IMR-90 (cell line): ENCODE measurements around the gene SH3RF3. TPM values are rescaled to one million over a fixed set of nuclear protein-coding genes. Genes with fewer than 3 reads are reported as not detected.

ENCODE experiments used
- ATAC-seq: fragments of 200-7000 bp; cut with Tn5 transposase; 2 replicates; pipeline ENCODE4 v1.9.1; 2020; ENCODE audit warnings: low read depth, mild to moderate bottlenecking, moderate library complexity
- BruUV-seq: library from RNA; stranded (reverse); fragments of 400-500 nt; replicated peaks from 2 replicates; lab custom pipeline; 2021; lab: Mats Ljungman, UMichigan
- CTCF ChIA-PET: fragments of 300-600 bp; formaldehyde crosslinking; extraction: SDS; loops from one replicate; lab custom pipeline; 2021; ENCODE audit warnings: antibody characterized with exemption; lab: Yijun Ruan, JAX
- POLR2A ChIA-PET: fragments of 300-600 bp; sonication (Branson Sonifier 250); formaldehyde crosslinking; loops from one replicate; lab custom pipeline; 2022; ENCODE audit warnings: antibody characterized with exemption; ENCODE audit not compliant: unreplicated experiment; lab: Charles Lee
- DNase-seq: peaks from one replicate; pipeline ENCODE4 v3.0.0; 2013
- H2AFZ ChIP-seq: replicated peaks from 2 replicates; pipeline ENCODE3; 2013; ENCODE audit warnings: low read length, mild to moderate bottlenecking; ENCODE audit not compliant: poor library complexity
- H2AK5ac ChIP-seq: 2 replicates; pipeline ENCODE4 v1.6.1; 2013; ENCODE audit warnings: low read depth, low read length, inconsistent platforms
- H2AK9ac ChIP-seq: replicated peaks from 2 replicates; pipeline ENCODE3; 2013; ENCODE audit warnings: mild to moderate bottlenecking, low read depth, low read length, moderate library complexity; ENCODE audit not compliant: poor library complexity
- H2BK120ac ChIP-seq: 2 replicates; pipeline ENCODE4 v1.6.1; 2013; ENCODE audit warnings: low read depth, low read length, inconsistent platforms
- H2BK15ac ChIP-seq: 3 replicates; pipeline ENCODE4 v1.6.1; 2013; ENCODE audit warnings: low read depth, low read length, inconsistent platforms
- H2BK20ac ChIP-seq: 2 replicates; pipeline ENCODE4 v1.6.1; 2013; ENCODE audit warnings: low read depth, mild to moderate bottlenecking, inconsistent platforms, low read length, moderate library complexity
- H2BK5ac ChIP-seq: 2 replicates; pipeline ENCODE4 v1.6.1; 2013; ENCODE audit warnings: mild to moderate bottlenecking, low read depth, low read length, inconsistent platforms; ENCODE audit not compliant: poor library complexity, severe bottlenecking
- H3K14ac ChIP-seq: replicated peaks from 2 replicates; pipeline ENCODE4 v1.6.1; 2013; ENCODE audit warnings: low read depth, low read length, inconsistent platforms
- H3K18ac ChIP-seq: 2 replicates; pipeline ENCODE4 v1.6.1; 2013; ENCODE audit warnings: low read depth, low read length, control low read depth
- H3K23ac ChIP-seq: 2 replicates; pipeline ENCODE4 v1.6.1; 2013; ENCODE audit warnings: low read depth, low read length, inconsistent platforms
- H3K27ac ChIP-seq: 2 replicates; pipeline ENCODE4 v1.5.1; 2013; ENCODE audit warnings: mild to moderate bottlenecking, control low read depth, low read length; ENCODE audit not compliant: insufficient read depth
- H3K27me3 ChIP-seq: 2 replicates; pipeline ENCODE4 v1.6.1; 2013; ENCODE audit warnings: low read length; ENCODE audit not compliant: control insufficient read depth, insufficient read depth
- H3K36me3 ChIP-seq: 2 replicates; pipeline ENCODE4 v1.6.1; 2013; ENCODE audit warnings: low read length, mixed read lengths; ENCODE audit not compliant: control insufficient read depth, insufficient read depth
- H3K4ac ChIP-seq: 2 replicates; pipeline ENCODE4 v1.6.1; 2013; ENCODE audit warnings: low read depth, low read length, inconsistent platforms
- H3K4me1 ChIP-seq: 2 replicates; pipeline ENCODE4 v1.6.1; 2013; ENCODE audit warnings: low read length, mixed read lengths; ENCODE audit not compliant: control insufficient read depth, insufficient read depth
- H3K4me2 ChIP-seq: 2 replicates; pipeline ENCODE4 v1.6.1; 2013; ENCODE audit warnings: low read depth, mild to moderate bottlenecking, control low read depth, low read length, moderate library complexity
- H3K4me3 ChIP-seq: 2 replicates; pipeline ENCODE4 v1.5.1; 2013; ENCODE audit warnings: low read depth, mild to moderate bottlenecking, control low read depth, low read length, moderate library complexity; ENCODE audit not compliant: insufficient read depth
- H3K56ac ChIP-seq: 2 replicates; pipeline ENCODE4 v1.6.1; 2013; ENCODE audit warnings: low read length, inconsistent platforms; ENCODE audit not compliant: insufficient read depth; ENCODE audit errors: extremely low read depth
- H3K79me1 ChIP-seq, 2 experiments: 2 replicates each; pipeline ENCODE4 v1.6.1; 2013; ENCODE audit warnings: low read length in 2 of 2, inconsistent platforms in 1 of 2, low read depth in 1 of 2
- H3K9ac ChIP-seq: 2 replicates; pipeline ENCODE4 v1.6.1; 2013; ENCODE audit warnings: low read depth, low read length, control low read depth
- H3K9me1 ChIP-seq: 2 replicates; pipeline ENCODE4 v1.6.1; 2013; ENCODE audit warnings: low read length, inconsistent platforms; ENCODE audit not compliant: insufficient read depth
- H3K9me3 ChIP-seq: 2 replicates; pipeline ENCODE4 v1.6.1; 2013; ENCODE audit warnings: low read length; ENCODE audit not compliant: control insufficient read depth, insufficient read depth
- H4K20me1 ChIP-seq: 2 replicates; pipeline ENCODE4 v1.6.1; 2013; ENCODE audit warnings: low read length, inconsistent platforms; ENCODE audit not compliant: insufficient read depth
- H4K5ac ChIP-seq: 2 replicates; pipeline ENCODE4 v1.6.1; 2013; ENCODE audit warnings: mild to moderate bottlenecking, low read depth, low read length, control low read depth
- H4K8ac ChIP-seq, 2 experiments: 2 replicates each; pipeline ENCODE4 v1.6.1; 2013; ENCODE audit warnings: low read depth in 2 of 2, low read length in 2 of 2, control low read depth in 1 of 2, inconsistent platforms in 1 of 2
- H4K91ac ChIP-seq: 2 replicates; pipeline ENCODE4 v1.6.1; 2013; ENCODE audit warnings: low read depth, low read length, inconsistent platforms; ENCODE audit not compliant: insufficient read depth
- CEBPB ChIP-seq: IDR thresholded peaks from 2 replicates; pipeline ENCODE4 v1.6.1; 2012; ENCODE audit warnings: low read depth, low read length, improper control_type of control experiment
- CHD1 ChIP-seq: IDR thresholded peaks from 2 replicates; pipeline ENCODE4 v1.6.1; 2012; ENCODE audit warnings: low read depth, low read length, improper control_type of control experiment
- CTCF ChIP-seq: conservative IDR thresholded peaks from 2 replicates; pipeline ENCODE4 v1.5.1; 2012; ENCODE audit warnings: mild to moderate bottlenecking, low read depth, low read length, improper control_type of control experiment
- FOS ChIP-seq: fragments of 150-350 bp; IDR thresholded peaks from 2 replicates; pipeline ENCODE4 v1.6.1; 2016; ENCODE audit warnings: low read depth, low read length
- NFE2L2 ChIP-seq: fragments of 150-350 bp; IDR thresholded peaks from 2 replicates; pipeline ENCODE4 v1.6.1; 2016; ENCODE audit warnings: low read depth, mild to moderate bottlenecking, low read length
- RAD21 ChIP-seq: IDR thresholded peaks from 2 replicates; pipeline ENCODE4 v1.6.1; 2012; ENCODE audit warnings: low read length, improper control_type of control experiment
- RCOR1 ChIP-seq: IDR thresholded peaks from 2 replicates; pipeline ENCODE4 v1.6.1; 2012; ENCODE audit warnings: mild to moderate bottlenecking, low read length, improper control_type of control experiment; ENCODE audit not compliant: insufficient replicate concordance
- RFX5 ChIP-seq: IDR thresholded peaks from 2 replicates; pipeline ENCODE4 v1.8.0; 2012; ENCODE audit warnings: low read depth, mild to moderate bottlenecking, low read length, moderate library complexity
- WGBS, 2 experiments: methylation state at CpG; one replicate each; pipeline versions ENCODE4 v1.1.5 to v1.1.7; 2013; ENCODE audit warnings: missing lambda C conversion rate in 2 of 2; ENCODE audit not compliant: insufficient read length in 1 of 2; ENCODE audit errors: extremely low coverage in 2 of 2; 5-methylcytosine and 5-hydroxymethylcytosine counted together
- dilution Hi-C: fragments of 300-500 bp; cut with HindIII; formaldehyde crosslinking; loops from one replicate; pipeline ENCODE4 v1.14.3; 2018; ENCODE audit warnings: low sequenced_read_pairs; ENCODE audit not compliant: unreplicated experiment
- in situ Hi-C: fragments of 300-500 bp; cut with MboI; formaldehyde crosslinking; loops from 3 replicates; pipeline ENCODE4 v1.14.3; 2019; ENCODE audit warnings: low sequenced_read_pairs, inconsistent platforms, mixed read lengths
- intact Hi-C: fragments of 100-400 bp; cut with micrococcal nuclease; formaldehyde crosslinking; loops from 2 replicates; pipeline ENCODE4 v1.10.0; 2022
- polyA plus RNA-seq, 3 experiments: library from polyadenylated mRNA; depleted of rRNA; stranded (reverse); fragments of >200 nt; gene quantifications; 2 replicates each; pipeline ENCODE4 v1.2.3, GENCODE V29; 2012; ENCODE audit warnings: low replicate concordance in 1 of 3
- total RNA-seq: library from RNA; depleted of rRNA; stranded (reverse); fragments of >200 nt; gene quantifications from 2 replicates; pipeline ENCODE4 v1.2.3, GENCODE V29; 2012

The SH3RF3 gene
- total and polyA plus RNA-seq, 2 of the 4 experiments (the other 2 are of a cell fraction) = 3.4 to 5.3 TPM

- Histone ChIP-seq H2BK5ac (no peak overlapping the region), H3K27ac (no peak overlapping the region), H4K20me1 (peaks cover 3% of the 10 kb centered on the region; the same call in 1 of the 2 replicates), H2AFZ (no peak overlapping the region), H2BK120ac (no peak overlapping the region), H3K4ac (no peak overlapping the region), H4K8ac (no peak overlapping the region), H3K18ac (no peak overlapping the region), H3K9ac (no peak overlapping the region), H3K14ac (no peak overlapping the region), H2AK5ac (no peak overlapping the region; the same call in 1 of the 2 replicates), H3K9me1 (peaks cover 10% of the 10 kb centered on the region; the same call in 1 of the 2 replicates), H3K9me3 (no peaks in the 10 kb centered on the region), H3K36me3 (peaks cover 12% of the 10 kb centered on the region; the same call in 1 of the 2 replicates), H4K5ac (no peak overlapping the region), H3K4me2 (no peak overlapping the region), H3K4me3 (no peak overlapping the region), H3K27me3 (no peaks in the 10 kb centered on the region), H3K4me1 (no peaks in the 10 kb centered on the region), H2BK15ac (no peak overlapping the region), H3K79me1 (no peaks in the 10 kb centered on the region), H4K91ac (no peak overlapping the region), H3K56ac (no peak overlapping the region), H2AK9ac (no peak overlapping the region), H3K23ac (no peak overlapping the region), H2BK20ac (no peak overlapping the region)
- BruUV-seq = no TSS peak
- 74% methylated on average over 2 of the region's 7 CpGs; no CpG with 5 or more reads in 1 of the 2 experiments for WGBS, 2 experiments
- intact Hi-C loops = no loop called here
- no peak for ATAC-seq
- TF ChIP-seq CEBPB (no peak), RFX5 (no peak), RAD21 (no peak), FOS (no peak), CTCF (no peak), RCOR1 (no peak), CHD1 (no peak), NFE2L2 (no peak)
- in situ Hi-C loops = loop anchor here (5.0 kb wide), 1 partner anchor 380 kb away; the partner anchor contains the start of gene SH3RF3
- DNase-seq = no peak
- ChIA-PET POLR2A (no interaction called here), CTCF (interaction anchor here (1.1 kb wide), 1 partner anchor 336 kb away, joined by 3 read pairs; no protein-coding TSS in a partner anchor)
- dilution Hi-C loops = no loop called here
Observed at GRCh38 chr2:109507217-109507616, 378.2 kb downstream of the SH3RF3 start.
